Measurements from ENCODE around the gene TMEM219.

The TMEM219 gene

DNA sequence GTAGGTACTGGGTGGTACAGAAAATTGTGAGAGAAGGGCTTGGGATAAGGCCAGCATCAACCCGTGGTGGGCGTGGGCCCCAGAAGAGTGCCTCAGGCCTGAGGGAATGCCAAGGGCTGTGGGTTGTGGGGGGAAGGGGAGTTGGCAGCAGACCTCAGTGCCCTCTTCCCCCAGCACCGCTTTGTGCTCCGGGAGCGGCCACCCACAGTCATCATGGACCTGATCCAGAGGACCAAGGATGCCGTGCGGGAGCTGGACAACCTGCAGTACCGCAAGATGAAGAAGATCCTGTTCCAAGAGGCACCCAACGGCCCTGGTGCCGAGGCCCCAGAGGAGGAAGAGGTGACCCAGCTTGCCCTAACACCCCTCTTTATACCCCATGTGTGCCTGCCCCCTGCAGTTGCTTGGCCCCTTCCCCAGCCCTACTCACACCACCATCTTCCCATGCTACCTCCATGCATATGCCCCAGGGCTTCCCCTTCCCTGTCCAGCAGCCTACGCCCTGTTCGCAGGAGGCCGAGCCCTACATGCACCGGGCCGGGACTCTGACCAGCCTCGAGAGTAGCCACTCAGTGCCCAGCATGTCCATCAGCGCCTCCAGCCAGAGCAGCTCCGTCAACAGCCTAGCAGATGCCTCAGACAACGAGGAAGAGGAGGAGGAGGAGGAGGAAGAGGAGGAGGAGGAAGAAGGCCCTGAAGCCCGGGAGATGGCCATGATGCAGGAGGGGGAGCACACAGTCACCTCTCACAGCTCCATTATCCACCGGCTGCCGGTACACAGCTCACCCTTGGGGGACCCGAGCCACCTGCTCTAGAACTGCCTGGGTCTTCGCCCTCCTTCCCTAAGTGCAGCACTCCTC, 20.9 kb downstream of the TMEM219 start:
- no peak for DNase-seq (ENCODE audit: low spot score)

DNA sequence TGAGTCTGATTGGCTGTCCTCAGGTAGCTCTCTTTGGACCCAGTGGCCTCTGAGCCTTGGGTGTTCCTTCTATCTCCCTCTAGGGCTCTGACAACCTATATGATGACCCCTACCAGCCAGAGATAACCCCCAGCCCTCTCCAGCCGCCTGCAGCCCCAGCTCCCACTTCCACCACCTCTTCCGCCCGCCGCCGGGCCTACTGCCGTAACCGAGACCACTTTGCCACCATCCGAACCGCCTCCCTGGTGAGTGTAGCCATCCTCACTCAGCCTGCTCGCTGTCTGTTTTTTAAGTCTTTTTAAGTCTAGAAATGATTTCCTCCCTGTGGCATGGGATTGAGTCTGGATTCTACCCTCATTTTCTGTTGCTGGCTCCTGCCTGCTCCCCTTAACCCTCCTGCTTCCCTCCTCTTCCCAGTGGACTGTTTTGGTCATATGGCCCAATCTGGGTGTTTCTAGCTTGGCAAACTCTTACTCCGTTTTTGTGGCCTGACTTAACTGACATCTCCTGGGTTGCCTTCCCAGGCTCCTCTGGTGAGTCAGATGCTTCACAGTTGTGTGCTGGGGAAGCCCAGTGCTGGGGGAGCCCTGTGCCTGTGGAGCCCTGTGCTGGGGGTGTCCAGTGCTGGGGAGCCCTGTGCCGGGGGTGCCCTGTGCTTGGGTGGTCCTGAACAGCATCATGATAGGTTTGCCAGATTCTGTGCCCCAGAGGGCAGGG, 21.7 kb downstream of the TMEM219 start:
- DNase-seq (ENCODE audit: low spot score): peak; percentile 85

DNA sequence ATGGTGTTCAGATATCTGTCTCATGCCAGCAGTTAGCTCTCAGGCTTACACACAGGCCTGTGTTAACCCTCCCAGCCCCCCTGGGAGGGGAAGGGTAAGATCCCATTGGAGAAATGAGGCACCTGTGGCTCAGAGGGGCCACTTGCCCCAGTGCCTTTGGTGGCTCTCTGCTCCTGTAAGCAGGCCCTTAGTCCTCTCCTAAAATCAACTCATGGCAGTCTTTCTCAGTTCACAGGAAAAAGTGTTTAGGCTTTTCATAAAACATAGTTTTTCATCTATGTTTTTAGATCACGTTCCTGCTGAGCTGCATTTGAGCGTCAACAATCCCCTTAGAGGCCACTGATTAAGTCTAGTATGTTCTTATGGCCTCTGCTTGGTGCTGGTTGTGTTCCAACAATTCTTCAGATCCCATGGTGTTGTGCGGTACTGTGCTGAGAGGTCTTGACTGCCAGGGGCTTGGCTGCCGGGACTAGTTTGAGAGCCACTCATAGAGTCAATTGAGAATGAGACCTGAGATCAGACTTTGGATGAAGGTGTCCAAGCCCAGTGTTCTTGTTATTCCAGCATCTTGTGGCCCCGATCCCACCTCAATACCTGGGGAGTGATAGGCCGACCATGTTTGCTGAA, 22.4 kb downstream of the TMEM219 start:
- no peak for DNase-seq (ENCODE audit: low spot score)

DNA sequence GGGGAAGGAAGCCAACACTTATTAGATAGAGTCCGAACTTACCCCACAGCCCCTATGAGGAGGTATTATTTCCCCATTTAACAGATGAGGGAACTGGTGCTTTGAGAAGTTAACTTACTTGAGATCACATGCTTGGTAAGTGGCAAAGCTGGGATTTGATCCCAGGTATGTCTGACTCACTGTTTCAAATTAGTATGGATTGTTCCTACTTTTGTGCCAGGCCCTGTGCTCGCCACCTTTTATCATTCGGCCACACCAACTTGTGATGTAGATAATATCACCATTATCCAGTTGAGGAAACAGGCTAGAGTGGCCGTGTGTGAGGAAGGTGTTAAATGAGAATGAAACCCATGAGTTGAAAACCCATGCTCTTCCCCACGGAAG, 22.9 kb downstream of the TMEM219 start:
- no peak for DNase-seq (ENCODE audit: low spot score)

DNA sequence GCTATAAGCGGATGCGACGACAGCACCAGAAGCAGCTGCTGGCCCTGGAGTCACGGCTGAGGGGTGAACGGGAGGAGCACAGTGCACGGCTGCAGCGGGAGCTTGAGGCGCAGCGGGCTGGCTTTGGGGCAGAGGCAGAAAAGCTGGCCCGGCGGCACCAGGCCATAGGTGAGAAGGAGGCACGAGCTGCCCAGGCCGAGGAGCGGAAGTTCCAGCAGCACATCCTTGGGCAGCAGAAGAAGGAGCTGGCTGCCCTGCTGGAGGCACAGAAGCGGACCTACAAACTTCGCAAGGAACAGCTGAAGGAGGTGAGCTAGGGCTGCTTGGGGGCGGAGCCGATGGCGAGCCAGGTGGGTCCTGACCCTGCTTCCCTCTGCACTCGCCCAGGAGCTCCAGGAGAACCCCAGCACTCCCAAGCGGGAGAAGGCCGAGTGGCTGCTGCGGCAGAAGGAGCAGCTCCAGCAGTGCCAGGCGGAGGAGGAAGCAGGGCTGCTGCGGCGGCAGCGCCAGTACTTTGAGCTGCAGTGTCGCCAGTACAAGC, 23.5 kb downstream of the TMEM219 start:
- DNase-seq (ENCODE audit: low spot score): no peak

DNA sequence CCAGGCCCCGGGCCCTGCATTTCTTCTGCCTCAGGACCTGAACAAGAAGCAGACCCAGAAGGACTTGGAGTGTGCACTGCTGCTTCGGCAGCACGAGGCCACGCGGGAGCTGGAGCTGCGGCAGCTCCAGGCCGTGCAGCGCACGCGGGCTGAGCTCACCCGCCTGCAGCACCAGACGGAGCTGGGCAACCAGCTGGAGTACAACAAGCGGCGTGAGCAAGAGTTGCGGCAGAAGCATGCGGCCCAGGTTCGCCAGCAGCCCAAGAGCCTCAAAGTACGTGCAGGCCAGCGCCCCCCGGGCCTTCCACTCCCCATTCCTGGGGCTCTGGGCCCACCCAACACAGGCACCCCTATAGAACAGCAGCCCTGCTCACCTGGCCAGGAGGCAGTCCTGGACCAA, 24.4 kb downstream of the TMEM219 start:
- no peak for DNase-seq (ENCODE audit: low spot score)

DNA sequence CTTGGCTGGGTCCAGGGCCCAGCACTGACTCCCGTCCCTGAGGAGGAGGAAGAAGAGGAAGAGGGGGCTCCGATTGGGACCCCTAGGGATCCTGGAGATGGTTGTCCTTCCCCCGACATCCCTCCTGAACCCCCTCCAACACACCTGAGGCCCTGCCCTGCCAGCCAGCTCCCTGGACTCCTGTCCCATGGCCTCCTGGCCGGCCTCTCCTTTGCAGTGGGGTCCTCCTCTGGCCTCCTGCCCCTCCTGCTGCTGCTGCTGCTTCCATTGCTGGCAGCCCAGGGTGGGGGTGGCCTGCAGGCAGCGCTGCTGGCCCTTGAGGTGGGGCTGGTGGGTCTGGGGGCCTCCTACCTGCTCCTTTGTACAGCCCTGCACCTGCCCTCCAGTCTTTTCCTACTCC, 25.1 kb downstream of the TMEM219 start:
- no peak for DNase-seq (ENCODE audit: low spot score)

DNA sequence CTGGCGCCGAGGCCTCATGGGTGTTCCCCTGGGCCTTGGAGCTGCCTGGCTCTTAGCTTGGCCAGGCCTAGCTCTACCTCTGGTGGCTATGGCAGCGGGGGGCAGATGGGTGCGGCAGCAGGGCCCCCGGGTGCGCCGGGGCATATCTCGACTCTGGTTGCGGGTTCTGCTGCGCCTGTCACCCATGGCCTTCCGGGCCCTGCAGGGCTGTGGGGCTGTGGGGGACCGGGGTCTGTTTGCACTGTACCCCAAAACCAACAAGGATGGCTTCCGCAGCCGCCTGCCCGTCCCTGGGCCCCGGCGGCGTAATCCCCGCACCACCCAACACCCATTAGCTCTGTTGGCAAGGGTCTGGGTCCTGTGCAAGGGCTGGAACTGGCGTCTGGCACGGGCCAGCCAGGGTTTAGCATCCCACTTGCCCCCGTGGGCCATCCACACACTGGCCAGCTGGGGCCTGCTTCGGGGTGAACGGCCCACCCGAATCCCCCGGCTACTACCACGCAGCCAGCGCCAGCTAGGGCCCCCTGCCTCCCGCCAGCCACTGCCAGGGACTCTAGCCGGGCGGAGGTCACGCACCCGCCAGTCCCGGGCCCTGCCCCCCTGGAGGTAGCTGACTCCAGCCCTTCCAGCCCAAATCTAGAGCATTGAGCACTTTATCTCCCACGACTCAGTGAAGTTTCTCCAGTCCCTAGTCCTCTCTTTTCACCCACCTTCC, 25.6 kb downstream of the TMEM219 start:
- no peak for DNase-seq (ENCODE audit: low spot score)

DNA sequence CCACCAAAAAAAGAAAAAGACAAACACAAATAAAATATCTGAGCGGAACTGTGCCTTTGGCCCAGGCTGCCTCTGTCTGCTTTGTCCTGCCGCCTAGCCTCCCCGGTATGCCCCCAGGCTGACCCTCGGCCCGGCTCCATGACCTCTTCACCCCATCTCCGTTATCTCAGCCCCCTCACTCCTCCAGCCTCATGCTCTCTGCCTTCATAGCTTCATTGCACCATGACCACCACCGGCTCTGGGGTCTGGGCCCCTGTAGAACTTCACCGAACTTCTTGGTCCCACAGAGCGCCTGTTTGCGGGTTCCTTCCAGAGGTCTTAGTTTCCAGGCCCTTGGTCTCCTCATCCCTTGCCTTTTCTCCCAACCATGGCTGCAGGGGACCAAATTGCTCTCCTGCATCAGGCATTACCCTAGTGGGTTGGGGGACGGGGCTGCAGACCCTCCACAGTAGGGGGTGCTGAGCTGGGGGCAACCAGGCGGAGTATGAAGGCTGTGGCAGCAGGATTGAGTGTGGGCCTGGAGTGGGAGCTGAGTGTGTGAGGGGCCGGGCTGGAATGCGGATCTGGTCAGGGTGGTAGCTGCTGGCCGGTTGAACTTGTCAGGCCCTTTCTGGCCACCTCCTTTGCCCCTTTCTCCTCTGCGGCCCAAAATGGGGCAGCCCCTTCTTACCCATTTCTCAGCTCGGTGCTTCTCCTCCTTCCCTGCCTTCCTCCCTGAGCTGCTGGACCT, 26.6 kb downstream of the TMEM219 start:
- no peak for DNase-seq (ENCODE audit: low spot score)

DNA sequence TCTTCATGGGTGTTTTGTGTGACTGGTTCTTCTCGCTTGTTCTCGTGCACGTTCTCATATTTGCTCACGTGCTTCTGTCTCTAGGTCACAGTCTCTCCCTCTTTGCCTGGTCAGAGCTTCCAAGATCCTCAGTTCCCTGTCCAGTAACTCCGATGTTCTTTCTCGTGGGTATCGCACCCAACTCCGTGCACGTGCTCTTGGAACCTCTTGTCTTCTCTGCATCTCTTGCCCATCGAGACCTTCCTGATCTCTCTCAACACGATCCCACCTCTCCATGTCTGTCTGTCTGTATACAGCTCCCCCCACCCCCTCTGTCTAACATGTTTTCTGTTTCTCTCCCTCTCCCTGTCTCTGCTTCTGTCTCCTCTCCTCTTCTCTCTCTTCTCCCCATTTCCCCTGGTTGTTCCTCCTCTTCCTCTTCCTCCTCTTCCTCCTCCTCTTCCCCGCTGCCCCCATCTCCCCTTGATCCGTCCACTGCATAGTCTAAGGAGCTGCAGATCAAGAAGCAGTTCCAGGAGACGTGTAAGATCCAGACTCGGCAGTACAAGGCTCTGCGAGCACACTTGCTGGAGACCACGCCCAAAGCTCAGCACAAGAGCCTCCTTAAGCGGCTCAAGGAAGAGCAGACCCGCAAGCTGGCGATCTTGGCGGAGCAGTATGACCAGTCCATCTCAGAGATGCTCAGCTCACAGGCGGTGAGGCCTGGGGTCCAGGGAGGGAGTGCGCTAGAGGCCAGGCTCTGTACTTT, 27.4 kb downstream of the TMEM219 start:
- no peak for DNase-seq (ENCODE audit: low spot score)

DNA sequence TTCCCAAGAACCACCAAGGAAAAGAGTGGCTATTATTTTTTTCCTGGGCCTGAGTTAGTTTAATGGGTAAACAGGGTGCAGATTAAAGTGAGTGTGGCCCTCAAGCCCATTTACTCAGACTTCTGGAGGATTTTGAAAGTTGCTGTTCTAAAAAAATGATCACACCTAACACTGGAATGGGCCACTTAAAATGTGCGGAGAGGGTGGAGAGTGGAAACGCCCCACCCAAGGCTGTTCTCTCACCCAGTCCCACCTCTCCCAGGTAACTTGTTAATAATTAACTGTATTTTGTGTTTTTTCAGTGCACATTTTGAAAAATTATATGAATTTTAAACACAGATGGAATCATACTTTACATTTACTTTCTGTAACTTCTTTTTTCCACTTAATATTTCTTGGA, 28.2 kb downstream of the TMEM219 start:
- no peak for DNase-seq (ENCODE audit: low spot score)

DNA sequence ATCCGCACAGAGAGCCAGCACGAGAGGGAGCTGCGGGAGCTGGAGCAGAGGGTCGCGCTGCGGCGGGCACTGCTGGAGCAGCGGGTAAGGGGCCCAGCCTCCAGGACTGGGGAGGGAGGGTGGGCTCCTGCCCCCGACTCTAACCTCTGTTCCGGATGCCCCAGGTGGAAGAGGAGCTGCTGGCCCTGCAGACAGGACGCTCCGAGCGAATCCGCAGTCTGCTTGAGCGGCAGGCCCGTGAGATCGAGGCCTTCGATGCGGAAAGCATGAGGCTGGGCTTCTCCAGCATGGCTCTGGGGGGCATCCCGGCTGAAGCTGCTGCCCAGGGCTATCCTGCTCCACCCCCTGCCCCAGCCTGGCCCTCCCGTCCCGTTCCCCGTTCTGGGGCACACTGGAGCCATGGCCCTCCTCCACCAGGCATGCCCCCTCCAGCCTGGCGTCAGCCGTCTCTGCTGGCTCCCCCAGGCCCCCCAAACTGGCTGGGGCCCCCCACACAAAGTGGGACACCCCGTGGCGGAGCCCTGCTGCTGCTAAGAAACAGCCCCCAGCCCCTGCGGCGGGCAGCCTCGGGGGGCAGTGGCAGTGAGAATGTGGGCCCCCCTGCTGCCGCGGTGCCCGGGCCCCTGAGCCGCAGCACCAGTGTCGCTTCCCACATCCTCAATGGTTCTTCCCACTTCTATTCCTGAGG, 29.1 kb downstream of the TMEM219 start:
- DNase-seq (ENCODE audit: low spot score): no peak

DNA sequence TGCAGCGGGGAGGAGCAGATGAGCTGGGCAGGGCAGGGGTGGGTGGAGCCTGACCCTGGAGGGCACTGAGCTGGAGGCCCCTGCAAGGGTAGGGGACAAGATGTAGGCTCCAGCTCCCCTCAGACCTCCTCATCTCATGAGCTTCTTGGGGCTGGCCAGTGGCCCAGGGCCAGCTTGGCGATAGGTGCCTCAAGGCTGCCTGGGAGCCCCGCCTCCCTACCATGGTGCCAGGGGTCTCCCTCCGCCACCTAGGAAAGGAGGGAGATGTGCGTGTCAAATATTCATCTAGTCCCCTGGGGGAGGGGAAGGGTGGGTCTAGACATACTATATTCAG, 29.7 kb downstream of the TMEM219 start:
- DNase-seq (ENCODE audit: low spot score): no peak

DNA sequence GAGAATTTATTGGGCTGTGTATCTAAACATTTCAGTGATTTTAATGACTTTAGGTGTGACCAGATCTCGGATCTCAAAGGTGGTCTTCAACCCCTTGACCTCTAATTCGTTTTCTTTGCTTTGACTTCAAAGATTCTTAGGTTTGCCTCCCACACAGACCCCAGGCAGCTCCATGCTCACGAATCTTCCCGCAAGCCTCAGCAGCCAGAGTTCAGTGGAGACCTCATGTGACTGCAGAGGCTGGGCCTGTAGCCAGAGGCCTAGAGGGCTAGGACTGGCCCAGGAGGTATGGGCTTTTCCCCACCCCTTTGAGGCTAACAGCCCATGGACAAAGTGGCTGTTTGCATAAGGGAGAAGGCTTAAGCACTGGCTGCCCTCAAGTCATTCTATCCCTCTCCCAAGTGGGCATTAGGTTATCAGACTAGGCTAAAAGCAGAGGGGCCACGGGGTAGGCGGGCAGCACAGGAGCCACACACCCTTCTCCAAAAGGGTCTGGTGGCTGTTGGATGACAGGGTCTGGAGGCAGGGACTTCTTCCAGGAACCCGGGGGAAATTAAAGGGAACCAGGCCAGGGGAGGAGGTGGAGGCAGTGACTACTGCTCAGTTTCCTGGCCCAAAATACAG, 30.6 kb downstream of the TMEM219 start:
- no peak for DNase-seq (ENCODE audit: low spot score)

DNA sequence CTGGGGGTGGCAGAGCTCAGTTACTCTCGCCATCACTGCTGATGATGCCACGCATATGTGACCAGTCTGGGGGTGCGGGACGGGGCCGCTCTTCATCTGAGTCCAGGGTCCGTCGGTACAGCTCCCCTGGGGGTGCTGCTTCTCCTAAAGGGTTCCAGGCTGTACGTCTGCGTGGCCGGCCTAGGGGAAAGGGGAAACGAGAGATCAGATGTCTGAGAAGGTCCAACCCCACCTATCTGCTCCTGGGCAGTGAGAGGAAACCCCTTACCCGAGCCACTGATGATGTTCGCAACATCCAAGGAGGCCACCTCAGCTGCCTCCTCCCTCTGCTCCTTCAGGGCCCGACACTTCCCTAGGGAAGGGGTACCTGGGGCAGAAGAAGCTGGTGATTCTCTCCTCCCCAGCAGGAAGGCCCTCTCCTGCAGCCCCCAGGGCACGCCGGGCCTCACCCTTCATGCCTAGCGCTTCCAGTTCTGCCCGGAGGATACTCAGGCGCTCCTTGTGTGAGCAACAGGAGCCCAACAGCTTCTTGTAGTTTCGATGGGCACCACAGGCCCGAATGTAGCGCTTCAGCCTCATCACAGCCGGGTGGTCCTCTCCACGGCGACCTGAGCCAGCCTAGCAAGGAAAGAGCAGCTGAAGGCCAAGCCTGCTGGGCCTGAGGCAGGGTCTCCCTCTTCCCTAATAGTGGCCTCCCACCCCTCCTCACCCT, 31.5 kb downstream of the TMEM219 start:
- no peak for DNase-seq (ENCODE audit: low spot score)

DNA sequence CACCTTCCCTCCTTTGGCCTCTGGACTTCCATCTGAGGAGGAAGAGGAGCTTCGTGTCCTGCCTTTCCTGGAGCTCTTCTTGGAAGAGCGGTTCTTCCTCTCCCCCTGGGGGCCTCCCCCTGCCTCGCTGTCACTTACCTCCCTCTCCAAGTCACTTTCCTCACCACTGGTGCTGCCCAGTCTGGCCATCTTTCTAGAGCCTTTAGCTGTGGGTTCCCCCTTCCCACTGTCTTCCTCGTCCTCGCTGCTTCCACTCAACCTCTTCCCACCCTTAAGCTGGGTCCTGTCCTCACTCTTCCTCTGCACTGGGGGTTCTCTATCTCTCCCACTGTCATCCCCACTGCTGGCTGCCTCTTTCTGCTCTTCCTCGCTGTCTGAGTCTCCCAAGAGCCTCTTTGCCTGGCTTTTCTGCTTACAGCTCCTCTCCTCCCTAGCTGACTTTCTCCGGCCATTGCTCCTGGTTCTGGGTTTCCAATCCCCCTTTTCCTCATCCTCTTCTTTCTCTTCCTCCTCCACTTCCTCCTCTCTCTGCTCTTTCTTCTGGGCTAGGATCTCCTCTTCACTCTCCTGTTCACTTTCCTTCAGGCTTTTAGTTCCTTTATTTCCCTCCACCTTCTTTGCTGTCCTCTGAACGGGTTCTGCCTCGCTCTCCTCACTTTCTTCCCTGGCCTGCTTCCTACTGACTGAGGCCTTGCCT, 32.2 kb downstream of the TMEM219 start:
- no peak for DNase-seq (ENCODE audit: low spot score)

DNA sequence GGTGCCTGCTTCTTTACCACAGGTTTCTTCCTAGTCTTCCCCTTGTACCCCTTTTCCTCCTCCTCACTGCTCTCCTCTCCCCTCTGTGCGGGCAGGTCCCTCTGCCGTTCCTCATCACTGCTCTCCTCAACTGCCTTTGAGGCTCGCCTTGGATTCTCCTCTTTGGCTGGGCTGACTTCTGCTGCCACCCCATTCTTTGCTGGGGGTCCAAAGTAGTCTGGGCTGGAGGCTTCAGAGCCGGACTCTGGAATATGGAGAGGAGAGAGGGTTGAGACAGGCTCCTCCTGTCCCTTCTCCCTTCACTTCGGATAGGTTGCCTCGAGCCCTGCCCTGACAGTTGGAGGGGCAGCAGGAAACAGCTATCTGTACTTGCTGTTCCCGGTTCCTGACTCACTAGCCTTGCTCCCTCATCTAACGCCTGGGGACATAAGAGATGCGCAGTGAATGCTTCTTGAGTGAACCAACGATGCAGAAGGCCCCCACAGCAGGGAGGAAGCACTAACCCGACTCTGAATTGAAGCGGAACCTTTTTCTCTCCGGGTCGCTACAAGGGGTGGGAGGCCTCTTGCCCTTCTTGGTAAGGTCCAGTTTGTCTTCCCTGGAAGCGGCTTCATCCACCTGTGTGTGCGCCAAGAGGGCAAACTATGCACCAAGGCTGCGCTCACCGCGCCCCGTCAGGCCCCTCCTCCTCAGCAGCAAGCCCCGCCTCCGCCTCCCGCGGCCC, 32.9 kb downstream of the TMEM219 start:
- peak; percentile 55 for DNase-seq (ENCODE audit: low spot score)

Data from AG20443 (cell line).